Daoy (cell line): ENCODE data around the gene PRPF40B. TPM values are rescaled to one million over a fixed set of nuclear protein-coding genes. Genes with fewer than 3 reads are reported as not detected.

Experiments used
- DNase-seq: peaks from one replicate; pipeline ENCODE4 v3.0.0-alpha.2; 2015; ENCODE audit warnings: low read depth
- total RNA-seq: library from RNA; depleted of rRNA; stranded (reverse); fragments of >200 nt; shearing (Covaris generic); gene quantifications from 2 replicates; pipeline ENCODE4 v1.2.3, GENCODE V29; 2014

Gene PRPF40B
- total RNA-seq, 1 experiment from 2014 or later = 5.3 TPM

DNA sequence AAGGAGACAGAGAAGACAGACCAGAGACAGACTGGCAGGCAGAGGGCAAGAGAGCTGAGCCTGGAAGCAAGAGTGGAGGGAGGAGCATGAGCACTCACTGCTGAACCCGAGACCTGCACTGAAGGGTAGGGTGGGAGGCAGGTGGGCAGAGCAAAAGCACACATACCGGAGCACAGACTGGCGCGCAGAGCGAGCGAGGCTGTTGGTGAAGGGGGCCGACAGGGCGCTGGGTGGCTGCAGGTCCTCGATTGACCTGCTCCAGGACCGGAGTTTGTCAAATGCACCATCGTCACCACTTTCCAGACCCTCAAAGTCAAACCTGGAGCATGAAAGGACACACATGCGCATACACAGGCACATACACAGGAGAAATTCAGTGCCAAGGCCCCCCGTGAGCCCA is 34.9 kb downstream of the PRPF40B start:
- no peak for DNase-seq

DNA sequence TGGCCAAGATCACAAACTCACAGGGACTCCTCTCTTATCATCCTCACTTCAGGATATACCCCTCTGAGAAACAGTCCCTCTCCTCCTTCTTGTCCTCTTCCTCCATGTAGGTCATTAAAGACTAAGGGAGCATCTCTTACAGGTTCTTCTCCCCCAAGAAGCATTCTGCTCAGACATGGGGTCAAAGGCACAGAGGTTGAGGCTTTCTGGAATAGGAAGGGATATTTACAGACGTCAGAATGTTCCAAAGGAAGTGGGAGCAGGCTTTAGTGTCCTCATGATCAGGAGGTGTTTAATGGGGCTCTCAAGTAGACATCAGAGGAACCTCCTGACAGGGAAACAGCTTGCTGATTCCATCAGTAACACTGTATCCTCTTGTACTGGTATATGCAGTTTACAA is 36.4 kb downstream of the PRPF40B start:
- no peak for DNase-seq

DNA sequence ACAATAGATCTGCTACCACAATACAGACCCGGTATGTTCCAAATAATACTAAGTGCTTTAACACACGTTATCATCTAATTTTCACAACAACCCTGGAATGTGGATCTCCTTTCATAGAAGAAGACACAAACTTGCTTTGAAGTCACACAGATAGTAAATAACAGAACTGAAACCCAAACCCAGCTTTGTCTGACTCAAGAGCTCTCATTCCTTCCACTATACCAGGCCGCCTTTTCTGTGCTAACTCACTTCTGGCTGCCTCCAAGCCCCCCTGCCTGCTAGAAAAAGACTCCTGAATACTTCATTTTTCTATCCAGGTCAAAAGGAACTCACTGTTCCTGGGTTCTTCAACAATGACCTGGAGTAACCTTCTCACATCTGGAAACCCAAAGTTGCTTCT is 37.8 kb downstream of the PRPF40B start:
- no peak for DNase-seq

DNA sequence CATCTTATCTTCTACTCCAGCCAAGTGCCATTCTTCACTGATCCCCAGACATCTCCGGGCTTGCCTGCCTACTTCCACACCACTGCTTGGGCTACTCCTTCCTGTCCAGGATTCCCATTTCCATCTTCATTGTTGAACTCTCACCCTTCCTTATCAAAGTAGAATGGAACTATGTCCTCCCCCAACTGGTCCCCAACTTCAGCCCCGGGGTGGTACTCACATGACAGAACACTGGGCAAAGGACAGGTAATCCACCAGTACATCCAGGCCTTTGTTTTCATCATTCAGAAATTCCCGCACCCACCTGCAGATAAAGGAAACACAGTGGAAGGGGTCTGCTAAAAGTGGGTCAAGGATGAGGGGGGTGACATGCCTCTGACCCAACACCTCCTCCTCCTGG is 38.4 kb downstream of the PRPF40B start:
- no peak for DNase-seq

DNA sequence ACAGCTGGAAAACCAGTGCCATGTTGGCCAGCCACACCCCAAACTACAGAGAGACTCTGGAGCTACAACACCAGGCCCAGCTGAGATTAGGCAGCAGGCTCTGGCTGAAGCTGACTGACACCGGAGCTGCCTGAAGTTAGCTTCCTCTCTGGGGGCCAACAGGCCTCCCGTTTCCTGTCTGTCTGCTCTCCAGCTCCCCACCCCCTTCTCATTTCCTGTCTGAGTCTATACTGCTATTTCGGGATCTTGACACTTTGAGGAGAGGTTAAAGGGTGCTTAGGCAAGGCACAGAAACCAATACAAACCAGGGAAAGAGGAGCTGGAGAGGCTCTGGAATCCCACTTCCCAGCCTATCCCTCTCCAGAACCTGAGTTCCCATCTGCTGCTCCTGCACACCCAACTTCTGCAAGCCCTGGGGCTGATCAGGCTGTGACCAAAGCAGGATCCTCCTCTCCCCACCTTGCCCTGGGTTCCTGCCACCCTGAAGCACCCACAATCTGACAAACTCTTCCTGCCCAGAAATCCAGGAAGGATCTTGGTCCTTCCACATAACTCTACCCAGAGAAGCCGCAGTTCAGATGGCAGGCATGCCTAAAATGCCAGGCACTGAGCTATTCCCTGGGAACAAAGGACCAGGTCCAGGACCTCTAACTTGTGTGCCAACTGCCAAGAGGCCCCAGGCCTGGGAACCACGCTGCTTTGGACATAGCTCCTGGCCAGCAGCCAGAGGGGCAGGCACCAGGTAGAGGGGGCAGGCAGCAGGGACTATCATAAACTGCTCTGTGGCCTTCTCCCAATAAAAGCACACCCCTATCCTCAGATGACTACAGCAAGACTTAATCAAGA is 39.9 kb downstream of the PRPF40B start:
- peak; percentile 93 for DNase-seq

DNA sequence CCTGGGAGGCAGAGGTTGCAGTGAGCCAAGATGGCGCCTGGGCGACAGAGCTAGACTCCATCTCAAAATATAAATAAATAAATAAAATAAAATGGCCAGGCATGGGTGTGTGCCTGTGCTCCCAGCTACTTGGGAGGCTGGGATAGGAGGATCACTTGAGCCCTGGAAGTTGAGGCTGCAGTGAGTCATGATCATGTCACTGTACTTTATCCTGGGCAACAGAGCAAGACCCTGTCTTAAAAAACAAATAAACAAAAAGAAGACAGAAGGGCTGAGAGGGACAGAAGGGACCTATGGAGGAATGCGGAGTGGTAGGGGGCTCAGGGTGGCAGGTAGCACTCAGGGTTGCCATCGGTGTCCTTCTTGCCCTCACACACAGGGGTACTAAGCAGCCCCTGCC is 40.8 kb downstream of the PRPF40B start:
- DNase-seq = no peak

DNA sequence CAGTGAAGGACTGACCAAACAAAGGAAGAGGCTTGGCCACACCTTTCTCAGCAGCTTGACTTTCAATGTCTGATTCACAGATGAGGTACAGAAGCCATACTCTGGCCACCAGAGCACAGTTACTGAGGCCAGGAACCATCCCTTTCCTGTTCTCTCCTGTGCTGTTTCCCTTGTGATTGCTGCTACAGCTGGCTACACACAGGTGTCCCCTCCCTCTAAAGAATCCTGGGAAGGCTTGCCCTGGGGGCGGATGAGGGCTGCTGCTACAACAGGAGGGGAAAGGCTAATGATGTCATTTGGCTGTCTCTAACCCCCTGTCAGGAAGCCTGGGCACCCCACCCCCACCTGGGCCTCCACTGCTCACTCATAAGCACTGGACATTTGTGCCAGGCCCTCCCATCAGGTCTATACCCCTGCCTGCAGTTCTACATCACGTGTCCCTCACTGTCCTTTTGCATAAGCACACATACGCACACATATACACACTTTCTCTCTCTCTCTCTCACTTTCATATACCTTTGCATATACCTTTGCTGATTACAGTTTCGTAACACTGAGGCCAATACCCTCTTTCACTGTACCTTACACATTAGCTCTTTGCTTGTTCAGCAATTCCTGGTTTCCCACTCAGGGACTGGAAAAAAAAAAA is 41.4 kb downstream of the PRPF40B start:
- DNase-seq = peak; percentile 37

DNA sequence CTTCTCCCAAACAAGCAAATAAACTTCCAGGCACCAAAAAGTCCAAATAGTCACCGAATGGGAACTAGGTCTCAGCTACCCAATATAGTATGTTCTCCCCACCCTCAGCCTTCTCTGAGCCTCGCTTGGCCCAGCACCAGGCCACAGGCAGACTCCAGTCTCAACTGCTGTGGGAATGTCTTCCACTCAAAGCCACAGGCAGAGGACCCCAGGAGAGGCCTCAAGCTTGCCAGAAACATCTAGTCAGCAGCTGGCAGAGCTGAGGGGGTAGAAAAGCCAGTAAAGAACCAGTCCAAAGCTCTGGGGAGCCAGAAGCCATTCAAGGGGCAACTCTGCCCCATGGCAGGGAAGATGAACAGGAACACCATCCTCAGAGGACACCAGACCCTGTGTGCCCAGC is 42.0 kb downstream of the PRPF40B start:
- no peak for DNase-seq

DNA sequence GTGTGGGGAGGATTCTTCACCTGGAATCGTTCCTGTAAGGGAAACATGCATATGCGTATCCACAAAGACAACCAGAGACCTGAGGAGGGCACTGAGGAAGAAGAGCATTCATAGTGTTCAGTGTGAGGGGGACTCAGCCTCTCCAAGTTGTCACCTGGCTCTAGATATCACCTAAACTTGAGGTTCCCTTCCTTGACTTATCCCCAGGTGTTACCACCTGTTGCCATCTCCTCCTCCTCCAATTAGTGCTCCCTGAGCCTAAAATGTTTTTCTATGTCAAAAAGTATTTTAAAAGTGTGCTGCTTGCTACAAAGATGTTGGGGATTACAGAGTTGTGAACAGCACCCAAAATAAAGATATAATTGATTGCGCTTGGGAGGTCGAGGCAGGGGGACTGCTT is 42.8 kb downstream of the PRPF40B start:
- DNase-seq = no peak

DNA sequence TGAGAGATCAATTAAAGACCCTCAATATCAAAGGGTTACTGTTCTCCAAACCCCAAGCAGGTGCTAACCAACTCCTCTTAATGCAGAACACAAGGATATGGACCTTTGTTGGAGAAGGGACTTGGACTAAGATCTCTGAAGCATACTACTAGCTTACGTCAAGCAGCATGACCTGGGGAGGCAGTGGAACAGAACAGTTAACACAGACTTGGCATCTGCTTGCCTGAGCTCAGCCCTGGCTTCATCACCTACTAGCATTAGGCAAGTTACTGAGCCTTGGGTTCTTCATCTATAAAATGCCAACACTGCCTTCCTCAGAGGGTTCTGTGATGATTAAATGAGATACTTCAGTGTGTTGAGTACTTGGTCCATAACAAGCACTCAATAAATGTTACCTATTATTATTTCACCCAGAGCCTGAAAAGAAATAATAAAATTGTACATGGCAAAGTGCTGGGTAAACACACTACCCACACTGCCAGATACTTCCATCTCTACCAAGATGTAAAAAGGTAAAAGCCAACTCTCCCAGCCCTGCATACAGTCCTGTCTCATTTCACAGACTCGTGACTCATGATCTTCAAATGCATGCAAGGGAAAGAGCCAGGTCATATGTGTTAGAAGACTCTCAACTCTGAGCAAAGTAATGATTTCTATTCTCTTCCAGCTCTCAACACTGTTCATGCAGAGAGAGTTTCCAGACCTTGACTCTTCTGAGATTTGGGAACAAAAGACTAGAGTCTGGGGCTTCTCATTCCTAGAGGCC is 44.1 kb downstream of the PRPF40B start:
- DNase-seq = no peak

DNA sequence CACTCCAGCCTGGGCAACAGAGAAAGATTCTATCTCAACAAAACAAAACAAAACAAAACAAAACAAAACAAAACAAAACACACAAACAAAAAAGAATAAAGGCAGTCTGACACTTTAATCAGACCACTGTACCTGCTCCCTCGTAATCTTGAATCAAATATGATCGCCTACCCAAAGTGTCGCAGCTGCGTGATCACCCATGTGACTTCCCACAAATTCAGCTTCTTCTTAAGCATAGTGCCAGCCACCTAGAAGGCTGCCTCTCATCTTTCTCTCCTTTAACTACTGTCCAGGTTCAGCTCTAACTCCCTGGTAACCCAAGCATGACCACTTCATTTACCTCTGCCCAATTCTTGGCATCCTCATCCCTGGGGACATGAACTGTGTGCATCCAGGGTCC is 46.4 kb downstream of the PRPF40B start:
- DNase-seq = no peak

DNA sequence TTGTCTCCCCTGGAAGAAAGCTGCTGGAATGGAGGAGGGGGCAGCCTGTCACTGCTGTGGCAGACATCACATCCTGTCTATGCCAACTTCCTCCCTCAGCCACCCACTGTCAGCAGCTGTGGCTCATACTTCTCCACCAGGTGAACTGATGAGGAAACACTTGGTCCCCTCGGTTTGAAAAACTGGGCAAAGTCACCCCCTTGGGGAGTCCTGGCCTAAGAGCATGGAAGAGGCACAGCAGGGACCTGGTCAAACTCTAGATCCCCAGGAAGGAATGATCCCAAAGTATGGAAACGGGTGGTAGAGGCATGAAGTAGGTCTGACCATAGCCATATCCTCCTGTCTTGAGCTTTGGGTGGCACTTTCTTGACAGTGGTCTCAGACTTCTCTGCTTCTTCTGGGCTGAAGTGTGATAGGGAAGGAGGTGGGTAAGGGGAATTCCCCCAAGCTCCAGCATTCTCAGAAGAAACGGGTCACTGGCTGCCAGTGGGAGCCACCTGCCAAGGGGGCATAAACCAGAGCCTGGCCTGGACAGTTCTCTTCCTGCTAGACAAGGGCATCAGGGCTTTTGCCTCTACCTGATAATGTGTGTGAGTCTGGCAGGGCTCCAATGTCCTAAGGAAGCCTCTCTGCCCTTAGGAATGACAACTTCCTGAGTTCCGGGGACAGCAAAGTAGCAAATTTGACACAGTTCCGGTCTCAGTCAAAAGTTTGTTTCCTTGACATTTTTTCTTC is 47.8 kb downstream of the PRPF40B start:
- no peak for DNase-seq

DNA sequence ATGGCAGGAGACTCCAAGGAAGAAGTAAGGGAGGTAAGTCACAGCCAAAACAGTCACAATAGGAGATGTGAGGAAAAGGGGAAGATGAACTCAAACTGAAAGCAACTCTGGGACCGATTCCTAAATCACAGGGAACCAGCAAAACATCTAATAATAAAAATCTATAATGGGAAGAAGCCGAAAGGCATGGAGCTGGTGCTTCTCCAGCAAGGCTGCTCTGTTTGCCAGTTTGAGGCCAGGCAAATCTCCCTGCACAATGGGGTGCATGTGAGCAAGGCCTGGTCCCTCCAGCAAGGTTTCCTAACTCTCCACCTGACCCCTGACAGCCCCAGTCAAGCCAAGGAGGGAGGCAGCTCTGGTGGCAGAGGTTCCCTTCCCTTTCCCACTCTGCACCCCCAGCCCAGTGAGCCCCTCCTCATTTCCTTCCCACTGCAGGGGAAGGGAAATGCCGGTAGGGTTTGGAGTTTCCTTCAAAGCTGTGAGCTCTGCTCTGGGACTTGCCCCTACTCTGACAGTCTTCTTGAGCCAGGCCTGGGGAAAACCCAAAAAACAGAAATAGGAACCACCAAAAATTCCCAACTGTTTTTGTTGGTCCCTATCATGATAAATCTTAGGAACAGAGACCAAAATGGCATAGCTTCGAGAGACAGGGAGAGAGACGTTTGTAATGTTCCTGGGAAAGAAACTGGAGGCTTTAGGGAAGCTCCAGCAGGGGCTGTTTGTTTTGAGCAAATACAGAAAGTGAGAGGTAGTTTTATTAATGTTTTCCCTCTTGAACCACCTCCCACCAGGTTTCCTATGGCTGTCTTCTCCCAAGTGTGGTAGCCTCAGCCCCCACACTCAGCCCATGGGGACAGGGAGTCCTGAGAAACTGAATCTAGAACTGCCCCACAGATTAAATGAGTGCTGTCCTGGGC is 49.2 kb downstream of the PRPF40B start:
- no peak for DNase-seq

DNA sequence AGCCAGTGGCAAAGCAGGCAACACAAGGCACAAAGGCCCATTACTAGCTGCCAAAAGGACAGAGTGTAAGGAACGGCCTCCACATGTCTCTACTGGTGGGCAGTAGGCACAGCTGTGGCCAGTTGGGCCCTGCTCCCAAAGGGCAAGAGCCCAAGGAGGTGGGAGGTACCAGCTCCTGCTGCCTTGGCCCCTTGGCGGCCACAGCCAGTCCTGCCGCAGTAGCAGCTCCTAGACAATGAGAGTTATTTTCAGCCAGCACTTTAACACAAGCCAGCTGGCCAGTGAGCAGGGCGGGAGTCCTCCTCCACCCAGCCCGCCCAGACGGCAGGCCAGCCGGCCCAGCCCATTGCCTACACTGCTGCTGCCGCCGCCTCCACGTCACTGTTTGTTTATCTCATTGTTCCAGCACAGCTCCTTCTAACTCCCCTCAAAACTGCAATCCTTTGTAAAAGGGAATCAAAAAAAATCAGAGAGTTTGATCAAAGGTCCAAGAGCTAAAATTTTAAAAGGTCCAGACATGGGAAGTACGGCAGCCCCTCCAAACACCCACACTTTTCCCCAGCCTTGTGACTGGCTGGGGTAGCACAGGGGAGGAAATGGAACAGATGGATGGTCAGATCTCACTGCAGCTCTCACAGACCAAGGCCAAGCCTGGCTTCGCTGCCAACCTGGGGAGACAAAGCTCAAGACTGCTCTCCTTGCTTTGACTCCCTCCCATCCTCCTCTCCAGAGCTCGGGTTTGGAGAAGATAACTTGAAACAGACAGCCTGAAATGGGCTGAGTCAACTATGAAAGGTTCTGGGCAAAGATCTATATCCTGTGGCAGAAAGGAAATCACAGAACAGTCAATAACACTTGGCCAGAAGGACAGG is 50.3 kb downstream of the PRPF40B start:
- DNase-seq = peak; percentile 86

DNA sequence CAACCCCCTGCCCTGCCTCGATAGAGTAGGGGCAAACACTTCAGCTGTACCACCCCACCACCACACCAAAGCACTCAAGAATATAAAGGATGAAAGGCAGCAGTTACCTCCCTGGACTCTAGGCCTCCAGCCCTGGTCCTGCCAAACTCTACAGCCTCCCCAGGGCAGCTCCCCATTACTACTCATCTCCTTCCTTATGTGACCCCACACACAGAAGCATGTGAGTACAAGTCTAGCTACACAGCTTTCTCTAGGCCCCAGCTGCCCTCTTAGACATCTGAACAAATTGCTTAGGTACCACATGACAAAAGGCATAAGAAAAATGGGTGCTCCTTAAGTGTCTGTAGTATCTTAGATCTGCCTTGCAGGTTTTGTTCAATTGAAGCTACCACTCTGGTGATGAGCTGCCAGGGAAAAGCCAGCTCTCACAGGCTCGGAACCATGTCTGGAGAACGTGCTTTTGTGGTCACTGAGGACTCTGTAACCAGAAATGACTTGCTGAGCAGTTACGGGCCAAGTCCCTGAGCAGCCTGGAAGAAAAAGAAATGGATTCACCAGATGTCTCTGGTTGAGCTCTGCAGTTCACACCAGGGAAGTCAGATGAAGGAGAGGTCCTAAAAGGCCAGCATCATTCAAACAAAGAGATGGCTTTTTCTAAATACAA is 51.1 kb downstream of the PRPF40B start:
- DNase-seq = no peak

DNA sequence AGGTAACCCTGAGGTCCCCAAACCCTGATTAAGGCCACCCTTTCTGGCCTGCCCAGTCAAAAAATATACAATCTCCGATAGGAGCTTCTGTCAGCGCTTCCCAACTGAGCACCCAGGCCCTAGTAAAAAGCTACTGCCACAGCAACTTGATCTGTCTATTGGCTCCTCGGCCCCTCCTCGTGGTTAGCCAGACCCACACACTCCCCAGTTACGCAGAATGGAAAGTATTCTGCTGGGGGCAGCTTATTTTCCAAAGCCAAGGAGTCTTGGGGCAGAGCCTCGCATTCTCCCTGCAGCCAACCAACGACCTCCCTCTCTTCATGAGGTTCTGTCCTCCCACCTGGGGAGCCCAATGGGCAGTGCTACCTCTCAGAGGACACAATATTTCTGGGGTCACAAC is 51.8 kb downstream of the PRPF40B start:
- no peak for DNase-seq

DNA sequence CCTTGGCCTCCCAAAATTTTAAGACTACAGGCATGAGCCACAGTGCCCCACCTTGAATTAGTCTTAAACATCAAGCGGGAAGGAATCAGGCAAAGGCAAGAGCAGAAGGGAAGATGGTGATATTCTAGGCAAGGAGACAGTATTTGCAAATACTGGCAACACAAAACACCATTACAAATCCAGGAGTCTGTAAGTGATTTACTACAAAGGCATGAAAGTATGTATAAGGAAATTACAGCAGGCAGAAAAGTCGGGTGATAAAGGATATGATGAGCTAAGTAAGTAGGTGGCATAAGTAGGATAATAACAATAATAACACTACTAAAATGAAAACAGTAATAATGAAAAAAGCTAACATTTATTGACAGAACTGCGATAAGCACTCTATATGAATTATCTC is 55.4 kb downstream of the PRPF40B start:
- no peak for DNase-seq

DNA sequence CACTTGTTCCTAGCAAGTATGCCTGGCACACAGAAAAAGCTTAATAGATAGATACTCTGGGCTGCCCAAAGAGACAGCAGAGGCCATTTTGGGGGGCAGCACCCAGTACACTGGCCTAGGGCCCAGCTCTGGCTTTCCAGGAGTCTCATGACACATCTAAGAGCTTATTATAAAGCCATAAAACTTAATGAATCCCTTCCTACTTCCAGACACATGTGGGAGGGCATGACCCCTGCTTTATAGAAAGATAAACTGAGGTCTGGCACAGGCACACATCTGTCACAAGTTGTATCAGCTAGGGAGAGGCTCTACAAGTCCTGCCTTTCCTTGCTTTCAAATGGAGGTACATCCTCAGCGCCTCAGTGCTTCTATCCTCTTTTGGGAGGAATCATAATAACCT is 56.7 kb downstream of the PRPF40B start:
- no peak for DNase-seq

DNA sequence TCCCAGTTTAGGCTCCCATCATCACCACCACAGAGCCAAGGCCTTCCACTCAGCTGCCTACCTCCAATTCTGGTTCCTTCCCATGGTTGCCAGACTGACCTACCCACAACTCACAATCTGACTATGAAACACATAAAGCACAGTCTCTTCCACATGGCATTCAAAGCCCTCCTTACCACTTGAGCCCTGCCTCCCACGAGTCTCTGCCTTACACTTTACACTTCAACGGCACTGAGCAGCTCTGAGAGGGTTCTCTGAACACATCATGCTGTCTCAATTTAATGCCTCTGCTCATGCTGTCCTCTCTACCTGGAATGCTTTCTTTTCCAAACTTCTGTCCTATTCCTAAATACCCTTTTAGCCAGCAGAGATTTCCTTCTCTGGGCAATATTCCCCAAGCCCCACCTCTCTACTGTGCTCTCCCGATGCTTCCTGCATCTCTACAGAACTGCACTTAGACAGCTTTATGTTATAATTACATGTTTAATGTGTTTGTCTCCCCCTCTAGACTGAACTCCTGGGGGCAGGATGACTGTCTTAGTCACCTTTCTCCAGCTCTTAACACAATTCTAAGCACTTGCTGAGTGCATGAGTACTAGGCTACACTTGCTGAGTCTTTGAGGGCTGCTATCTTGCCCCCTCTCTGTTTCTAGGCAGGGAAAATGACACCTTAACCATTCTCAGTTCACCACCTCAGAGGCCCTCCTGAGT is 60.4 kb downstream of the PRPF40B start:
- no peak for DNase-seq
